ENCODE results near the gene PCYT1A. TPM values are rescaled to one million over a fixed set of nuclear protein-coding genes. Genes with fewer than 3 reads are reported as not detected.
A peak's percentile ranks its signal among the peaks of the same experiment; 100 is the strongest.
"Not testable (repeated sequence)": the region's sequence is repeated elsewhere in the genome, so short reads cannot be mapped to it uniquely, and the experiment has no call there.

PCYT1A gene
- polyA plus RNA-seq, 2 donors = 16.9 to 33.0 TPM

GRCh38 chr3:196321162-196321561, 33.6 kb upstream of the PCYT1A start:
- Histone ChIP-seq H3K27ac (ENCODE audit: low read depth in 2 of 2, low read length in 1 of 2) (no peak overlapping the region), H3K9me3 (ENCODE audit: control insufficient read depth in 2 of 2, insufficient read depth in 1 of 2, low read depth in 1 of 2, low read length in 1 of 2) (no peaks in the 10 kb centered on the region), H3K4me3 (ENCODE audit: low read depth in 1 of 2, low read length in 2 of 2) (no peak overlapping the region), H3K36me3 (ENCODE audit: control insufficient read depth in 2 of 2, insufficient read depth in 2 of 2, low read length in 1 of 2) (no peaks in the 10 kb centered on the region), H3K27me3 (ENCODE audit: control insufficient read depth in 1 of 2, insufficient read depth in 2 of 2, low read length in 2 of 2) (no peaks in the 10 kb centered on the region), H3K4me1 (ENCODE audit: control insufficient read depth in 2 of 2, insufficient read depth in 2 of 2, low read length in 1 of 2) (peaks cover 2 to 4% of the 10 kb centered on the region in 2 donors)
- 83 to 84% methylated on average over 11 of the region's 11 CpGs for WGBS, 2 donors

- Histone ChIP-seq H3K9me3 (ENCODE audit: control insufficient read depth in 2 of 2, insufficient read depth in 1 of 2, low read depth in 1 of 2, low read length in 1 of 2) (no peaks in the 10 kb centered on the region), H3K4me3 (ENCODE audit: low read depth in 1 of 2, low read length in 2 of 2) (no peak overlapping the region), H3K27ac (ENCODE audit: low read depth in 2 of 2, low read length in 1 of 2) (peak overlapping the region; percentile 4 to 85), H3K27me3 (ENCODE audit: control insufficient read depth in 1 of 2, insufficient read depth in 2 of 2, low read length in 2 of 2) (no peaks in the 10 kb centered on the region), H3K36me3 (ENCODE audit: control insufficient read depth in 2 of 2, insufficient read depth in 2 of 2, low read length in 1 of 2) (no peaks in the 10 kb centered on the region), H3K4me1 (ENCODE audit: control insufficient read depth in 2 of 2, insufficient read depth in 2 of 2, low read length in 1 of 2) (peaks cover 2 to 4% of the 10 kb centered on the region in 2 donors)
- WGBS, 2 donors = 55 to 58% methylated on average over 3 of the region's 3 CpGs
Observed at GRCh38 chr3:196320137-196320536, 32.6 kb upstream of the PCYT1A start.

- WGBS, 2 donors = 0 to 1% methylated on average over 70 to 92 of the region's 92 CpGs
- H3K4me1 ChIP-seq (ENCODE audit: control insufficient read depth in 2 of 2, insufficient read depth in 2 of 2, low read length in 1 of 2) = peaks cover 2 to 4% of the 10 kb centered on the region in 2 donors
- H3K27ac ChIP-seq (ENCODE audit: low read depth in 2 of 2, low read length in 1 of 2) = peak within 1 kb of the TSS; percentile 93 to 97
- H3K36me3 ChIP-seq (ENCODE audit: control insufficient read depth in 2 of 2, insufficient read depth in 2 of 2, low read length in 1 of 2) = no peaks in the 10 kb centered on the region
- H3K27me3 ChIP-seq (ENCODE audit: control insufficient read depth in 1 of 2, insufficient read depth in 2 of 2, low read length in 2 of 2) = no peaks in the 10 kb centered on the region
- no peaks in the 10 kb centered on the region for H3K9me3 ChIP-seq (ENCODE audit: control insufficient read depth in 2 of 2, insufficient read depth in 1 of 2, low read depth in 1 of 2, low read length in 1 of 2)
- H3K4me3 ChIP-seq (ENCODE audit: low read depth in 1 of 2, low read length in 2 of 2) = peak within 1 kb of the TSS; percentile 69 to 82
Observed at GRCh38 chr3:196317687-196318467, 30.4 kb upstream of the PCYT1A start, which contains the start of gene DYNLT2B. Gene DYNLT2B (minus strand): TSS chr3:196318240. CDS start chr3:196318152, 88 bp downstream.

GRCh38 chr3:196316799-196317686, 29.5 kb upstream of the PCYT1A start:
- H3K27ac ChIP-seq (ENCODE audit: low read depth in 2 of 2, low read length in 1 of 2) = peak overlapping the region; percentile 93 to 97
- not testable (repeated sequence) for H3K36me3 ChIP-seq (ENCODE audit: control insufficient read depth in 2 of 2, insufficient read depth in 2 of 2, low read length in 1 of 2); H3K27me3 ChIP-seq (ENCODE audit: control insufficient read depth in 1 of 2, insufficient read depth in 2 of 2, low read length in 2 of 2); H3K4me1 ChIP-seq (ENCODE audit: control insufficient read depth in 2 of 2, insufficient read depth in 2 of 2, low read length in 1 of 2); H3K9me3 ChIP-seq (ENCODE audit: control insufficient read depth in 2 of 2, insufficient read depth in 1 of 2, low read depth in 1 of 2, low read length in 1 of 2)
- H3K4me3 ChIP-seq (ENCODE audit: low read depth in 1 of 2, low read length in 2 of 2) = peak overlapping the region; percentile 69 to 82
- 7 to 14% methylated on average over 15 to 16 of the region's 17 CpGs for WGBS, 2 donors

GRCh38 chr3:196315821-196316220, 28.3 kb upstream of the PCYT1A start:
- no peak overlapping the region for H3K27ac ChIP-seq (ENCODE audit: low read depth in 2 of 2, low read length in 1 of 2)
- peaks cover 2 to 4% of the 10 kb centered on the region in 2 donors for H3K4me1 ChIP-seq (ENCODE audit: control insufficient read depth in 2 of 2, insufficient read depth in 2 of 2, low read length in 1 of 2)
- H3K9me3 ChIP-seq (ENCODE audit: control insufficient read depth in 2 of 2, insufficient read depth in 1 of 2, low read depth in 1 of 2, low read length in 1 of 2) = no peaks in the 10 kb centered on the region
- H3K27me3 ChIP-seq (ENCODE audit: control insufficient read depth in 1 of 2, insufficient read depth in 2 of 2, low read length in 2 of 2) = no peaks in the 10 kb centered on the region
- no peak overlapping the region for H3K4me3 ChIP-seq (ENCODE audit: low read depth in 1 of 2, low read length in 2 of 2)
- 50 to 65% methylated on average over 1 of the region's 1 CpG for WGBS, 2 donors
- H3K36me3 ChIP-seq (ENCODE audit: control insufficient read depth in 2 of 2, insufficient read depth in 2 of 2, low read length in 1 of 2) = no peaks in the 10 kb centered on the region

- H3K27ac ChIP-seq (ENCODE audit: low read depth in 2 of 2, low read length in 1 of 2) = no peak overlapping the region
- no peaks in the 10 kb centered on the region for H3K27me3 ChIP-seq (ENCODE audit: control insufficient read depth in 1 of 2, insufficient read depth in 2 of 2, low read length in 2 of 2)
- H3K9me3 ChIP-seq (ENCODE audit: control insufficient read depth in 2 of 2, insufficient read depth in 1 of 2, low read depth in 1 of 2, low read length in 1 of 2) = no peaks in the 10 kb centered on the region
- H3K4me3 ChIP-seq (ENCODE audit: low read depth in 1 of 2, low read length in 2 of 2) = no peak overlapping the region
- H3K36me3 ChIP-seq (ENCODE audit: control insufficient read depth in 2 of 2, insufficient read depth in 2 of 2, low read length in 1 of 2) = no peaks in the 10 kb centered on the region
- H3K4me1 ChIP-seq (ENCODE audit: control insufficient read depth in 2 of 2, insufficient read depth in 2 of 2, low read length in 1 of 2) = no peaks in the 10 kb centered on the region
- 92 to 95% methylated on average over 3 of the region's 3 CpGs for WGBS, 2 donors
Observed at GRCh38 chr3:196314597-196314996, 27.1 kb upstream of the PCYT1A start.

GRCh38 chr3:196314086-196314485, 26.6 kb upstream of the PCYT1A start:
- H3K27me3 ChIP-seq (ENCODE audit: control insufficient read depth in 1 of 2, insufficient read depth in 2 of 2, low read length in 2 of 2); H3K4me3 ChIP-seq (ENCODE audit: low read depth in 1 of 2, low read length in 2 of 2); H3K9me3 ChIP-seq (ENCODE audit: control insufficient read depth in 2 of 2, insufficient read depth in 1 of 2, low read depth in 1 of 2, low read length in 1 of 2); H3K27ac ChIP-seq (ENCODE audit: low read depth in 2 of 2, low read length in 1 of 2); H3K4me1 ChIP-seq (ENCODE audit: control insufficient read depth in 2 of 2, insufficient read depth in 2 of 2, low read length in 1 of 2); H3K36me3 ChIP-seq (ENCODE audit: control insufficient read depth in 2 of 2, insufficient read depth in 2 of 2, low read length in 1 of 2): not testable (repeated sequence)
- 87 to 88% methylated on average over 7 of the region's 7 CpGs for WGBS, 2 donors

GRCh38 chr3:196302960-196303359, 15.4 kb upstream of the PCYT1A start:
- H3K9me3 ChIP-seq (ENCODE audit: control insufficient read depth in 2 of 2, insufficient read depth in 1 of 2, low read depth in 1 of 2, low read length in 1 of 2); H3K27ac ChIP-seq (ENCODE audit: low read depth in 2 of 2, low read length in 1 of 2); H3K36me3 ChIP-seq (ENCODE audit: control insufficient read depth in 2 of 2, insufficient read depth in 2 of 2, low read length in 1 of 2); H3K4me3 ChIP-seq (ENCODE audit: low read depth in 1 of 2, low read length in 2 of 2); H3K27me3 ChIP-seq (ENCODE audit: control insufficient read depth in 1 of 2, insufficient read depth in 2 of 2, low read length in 2 of 2); H3K4me1 ChIP-seq (ENCODE audit: control insufficient read depth in 2 of 2, insufficient read depth in 2 of 2, low read length in 1 of 2): not testable (repeated sequence)
- WGBS, 2 donors = 85% methylated on average over 7 to 8 of the region's 8 CpGs

- H3K9me3 ChIP-seq (ENCODE audit: control insufficient read depth in 2 of 2, insufficient read depth in 1 of 2, low read depth in 1 of 2, low read length in 1 of 2); H3K27me3 ChIP-seq (ENCODE audit: control insufficient read depth in 1 of 2, insufficient read depth in 2 of 2, low read length in 2 of 2); H3K27ac ChIP-seq (ENCODE audit: low read depth in 2 of 2, low read length in 1 of 2); H3K4me3 ChIP-seq (ENCODE audit: low read depth in 1 of 2, low read length in 2 of 2); H3K4me1 ChIP-seq (ENCODE audit: control insufficient read depth in 2 of 2, insufficient read depth in 2 of 2, low read length in 1 of 2); H3K36me3 ChIP-seq (ENCODE audit: control insufficient read depth in 2 of 2, insufficient read depth in 2 of 2, low read length in 1 of 2): not testable (repeated sequence)
- 78 to 81% methylated on average over 7 of the region's 10 CpGs for WGBS, 2 donors
Observed at GRCh38 chr3:196302551-196302950, 15.0 kb upstream of the PCYT1A start.
